ENCODE data around the gene CRBN.

The CRBN gene

GRCh38 chr3:3194861-3195260 is 15.4 kb upstream of the CRBN start:
- Histone ChIP-seq H3K27me3 (ENCODE audit: control insufficient read depth, insufficient read depth, low read length) (no peaks in the 10 kb centered on the region), H3K9me3 (ENCODE audit: control insufficient read depth, insufficient read depth, low read length) (no peaks in the 10 kb centered on the region), H3K9ac (ENCODE audit: low read depth, low read length) (no peak overlapping the region), H3K4me3 (ENCODE audit: low read depth, low read length) (no peak overlapping the region), H3K36me3 (ENCODE audit: control insufficient read depth, insufficient read depth, low read length) (no peaks in the 10 kb centered on the region), H3K27ac (ENCODE audit: low read depth, low read length) (no peak overlapping the region), H3K4me1 (ENCODE audit: control insufficient read depth, insufficient read depth, low read length) (no peaks in the 10 kb centered on the region)

DNA sequence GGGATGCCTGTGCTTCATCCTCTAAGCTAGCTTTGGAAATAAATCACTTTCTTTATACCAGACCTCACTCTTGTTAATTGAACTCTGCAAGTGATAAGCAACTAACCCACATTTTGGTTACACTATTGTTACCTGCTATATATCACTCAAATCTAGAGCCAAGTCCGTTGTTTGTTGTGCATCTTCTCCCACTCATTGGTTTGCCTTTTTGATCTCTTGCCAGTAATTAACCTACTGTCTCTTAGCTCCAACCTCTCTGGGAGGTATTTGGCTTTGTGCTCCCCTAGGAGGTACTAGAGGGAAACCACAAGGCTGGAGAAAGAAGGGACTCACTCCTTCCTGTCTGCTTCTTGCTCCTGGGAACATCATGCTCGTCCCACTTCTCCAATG is 12.8 kb upstream of the CRBN start:
- Histone ChIP-seq H3K9me3 (ENCODE audit: control insufficient read depth, insufficient read depth, low read length) (no peaks in the 10 kb centered on the region), H3K36me3 (ENCODE audit: control insufficient read depth, insufficient read depth, low read length) (no peaks in the 10 kb centered on the region), H3K27ac (ENCODE audit: low read depth, low read length) (no peak overlapping the region), H3K4me3 (ENCODE audit: low read depth, low read length) (no peak overlapping the region), H3K9ac (ENCODE audit: low read depth, low read length) (no peak overlapping the region), H3K27me3 (ENCODE audit: control insufficient read depth, insufficient read depth, low read length) (no peaks in the 10 kb centered on the region), H3K4me1 (ENCODE audit: control insufficient read depth, insufficient read depth, low read length) (no peaks in the 10 kb centered on the region)

GRCh38 chr3:3191675-3192285 is 12.3 kb upstream of the CRBN start:
- H3K27me3 ChIP-seq (ENCODE audit: control insufficient read depth, insufficient read depth, low read length): no peaks in the 10 kb centered on the region
- H3K27ac ChIP-seq (ENCODE audit: low read depth, low read length): no peak overlapping the region
- H3K4me1 ChIP-seq (ENCODE audit: control insufficient read depth, insufficient read depth, low read length): no peaks in the 10 kb centered on the region
- no peaks in the 10 kb centered on the region for H3K36me3 ChIP-seq (ENCODE audit: control insufficient read depth, insufficient read depth, low read length)
- H3K4me3 ChIP-seq (ENCODE audit: low read depth, low read length): no peak overlapping the region
- no peaks in the 10 kb centered on the region for H3K9me3 ChIP-seq (ENCODE audit: control insufficient read depth, insufficient read depth, low read length)
- no peak overlapping the region for H3K9ac ChIP-seq (ENCODE audit: low read depth, low read length)

DNA sequence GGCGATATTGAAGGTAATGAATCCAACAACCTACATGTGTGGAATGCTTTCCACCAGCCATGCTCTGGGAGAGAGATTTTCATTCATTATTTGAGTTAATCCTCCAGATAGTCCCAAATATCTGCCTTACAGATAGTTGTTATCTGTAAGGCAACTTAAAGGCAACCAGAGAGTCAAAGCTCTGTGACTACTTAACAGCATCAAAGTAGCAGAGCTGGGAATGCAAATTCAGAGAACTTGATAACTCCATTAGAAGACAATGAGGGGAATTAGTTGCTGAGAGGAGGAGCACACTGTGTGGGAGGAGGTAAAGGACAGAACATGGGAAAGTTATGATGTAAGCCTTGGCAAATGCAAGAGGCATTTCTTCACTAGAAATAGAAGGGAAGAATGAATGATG is 10.5 kb upstream of the CRBN start:
- no peaks in the 10 kb centered on the region for H3K36me3 ChIP-seq (ENCODE audit: control insufficient read depth, insufficient read depth, low read length)
- no peak overlapping the region for H3K4me3 ChIP-seq (ENCODE audit: low read depth, low read length)
- H3K9me3 ChIP-seq (ENCODE audit: control insufficient read depth, insufficient read depth, low read length): no peaks in the 10 kb centered on the region
- no peaks in the 10 kb centered on the region for H3K27me3 ChIP-seq (ENCODE audit: control insufficient read depth, insufficient read depth, low read length)
- H3K9ac ChIP-seq (ENCODE audit: low read depth, low read length): no peak overlapping the region
- no peaks in the 10 kb centered on the region for H3K4me1 ChIP-seq (ENCODE audit: control insufficient read depth, insufficient read depth, low read length)
- H3K27ac ChIP-seq (ENCODE audit: low read depth, low read length): peak overlapping the region; percentile 50

GRCh38 chr3:3189102-3189727 is 9.7 kb upstream of the CRBN start:
- H3K36me3 ChIP-seq (ENCODE audit: control insufficient read depth, insufficient read depth, low read length): no peaks in the 10 kb centered on the region
- no peak overlapping the region for H3K27ac ChIP-seq (ENCODE audit: low read depth, low read length)
- no peak overlapping the region for H3K9ac ChIP-seq (ENCODE audit: low read depth, low read length)
- no peaks in the 10 kb centered on the region for H3K4me1 ChIP-seq (ENCODE audit: control insufficient read depth, insufficient read depth, low read length)
- no peak overlapping the region for H3K4me3 ChIP-seq (ENCODE audit: low read depth, low read length)
- 0 out of 2 replicates have a peak, but pooled peaks cover 4% of the 10 kb centered on the region for H3K27me3 ChIP-seq (ENCODE audit: control insufficient read depth, insufficient read depth, low read length)
- no peaks in the 10 kb centered on the region for H3K9me3 ChIP-seq (ENCODE audit: control insufficient read depth, insufficient read depth, low read length)

- H3K9ac ChIP-seq (ENCODE audit: low read depth, low read length): no peak overlapping the region
- H3K4me3 ChIP-seq (ENCODE audit: low read depth, low read length): no peak overlapping the region
- no peaks in the 10 kb centered on the region for H3K9me3 ChIP-seq (ENCODE audit: control insufficient read depth, insufficient read depth, low read length)
- 0 out of 2 replicates have a peak, but pooled peaks cover 4% of the 10 kb centered on the region for H3K27me3 ChIP-seq (ENCODE audit: control insufficient read depth, insufficient read depth, low read length)
- H3K4me1 ChIP-seq (ENCODE audit: control insufficient read depth, insufficient read depth, low read length): no peaks in the 10 kb centered on the region
- no peaks in the 10 kb centered on the region for H3K36me3 ChIP-seq (ENCODE audit: control insufficient read depth, insufficient read depth, low read length)
- H3K27ac ChIP-seq (ENCODE audit: low read depth, low read length): no peak overlapping the region
Measured at GRCh38 chr3:3184876-3185275, 5.4 kb upstream of the CRBN start.

DNA sequence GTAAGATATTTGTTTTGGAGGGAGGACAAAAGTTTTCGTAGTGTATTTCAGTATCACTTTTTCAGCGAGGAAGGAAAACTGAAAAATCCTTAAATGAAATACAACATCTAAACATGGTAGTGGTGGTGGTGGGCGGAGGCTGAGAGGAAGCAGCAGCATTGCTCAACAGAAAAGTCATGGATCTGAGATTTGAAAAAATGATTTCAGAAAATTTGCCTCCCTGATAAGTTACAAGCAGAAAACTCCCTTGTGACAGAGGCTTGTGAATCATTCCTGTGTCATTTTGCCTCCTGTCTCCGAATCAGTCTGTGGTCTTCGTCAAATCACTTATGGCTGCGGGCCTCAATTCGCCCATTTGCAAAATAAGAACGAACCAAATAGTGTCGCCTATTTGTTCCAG is 965 bp upstream of the CRBN start:
- H3K27me3 ChIP-seq (ENCODE audit: control insufficient read depth, insufficient read depth, low read length): 0 out of 2 replicates have a peak, but pooled peaks cover 4% of the 10 kb centered on the region
- H3K4me1 ChIP-seq (ENCODE audit: control insufficient read depth, insufficient read depth, low read length): peaks cover 4% of the 10 kb centered on the region; the same call in 1 of the 2 replicates
- H3K9me3 ChIP-seq (ENCODE audit: control insufficient read depth, insufficient read depth, low read length): no peaks in the 10 kb centered on the region
- no peak overlapping the region for H3K9ac ChIP-seq (ENCODE audit: low read depth, low read length)
- no peak overlapping the region for H3K27ac ChIP-seq (ENCODE audit: low read depth, low read length)
- 0 out of 2 replicates have a peak, but pooled peaks cover 3% of the 10 kb centered on the region for H3K36me3 ChIP-seq (ENCODE audit: control insufficient read depth, insufficient read depth, low read length)
- no peak overlapping the region for H3K4me3 ChIP-seq (ENCODE audit: low read depth, low read length)

DNA sequence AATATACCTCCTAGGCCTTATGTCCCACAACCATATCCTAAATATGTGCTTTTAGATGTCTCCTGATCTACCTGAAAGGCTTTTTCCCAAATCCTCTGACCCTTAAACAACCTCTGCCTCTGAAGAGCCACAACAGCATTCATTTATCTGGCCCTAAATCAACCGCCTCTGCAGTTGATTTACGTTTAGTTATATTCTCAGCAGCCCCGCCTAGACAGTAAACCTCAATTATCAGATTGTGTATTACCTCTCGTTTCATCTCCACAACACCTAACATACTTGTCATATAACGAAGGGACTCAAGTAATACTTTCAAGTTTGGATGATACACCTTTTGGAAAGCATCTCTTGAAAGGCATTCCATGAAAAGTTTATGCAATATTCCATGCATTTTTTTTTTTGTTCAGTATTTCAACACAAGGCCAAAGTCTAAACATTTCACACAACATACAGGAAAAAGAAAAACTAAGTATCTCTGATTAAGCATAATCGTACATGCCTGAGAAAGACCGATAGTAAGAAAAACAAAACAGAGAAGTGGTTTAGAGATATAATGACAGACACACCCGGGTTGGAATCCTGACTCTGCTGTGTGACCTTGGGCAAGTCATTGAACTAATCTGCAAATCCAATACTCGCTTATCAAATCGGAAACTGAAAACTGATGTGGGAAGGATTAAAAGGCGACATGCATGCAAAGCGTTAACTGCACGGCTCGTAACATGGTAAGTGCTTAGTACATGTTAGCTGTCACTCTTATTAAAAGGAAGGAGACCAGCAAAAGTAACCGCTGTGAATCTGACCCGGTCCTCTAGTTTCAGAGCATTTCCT is 778 bp downstream of the CRBN start:
- Histone ChIP-seq H3K4me3 (ENCODE audit: low read depth, low read length) (peak overlapping the region; percentile 93), H3K27me3 (ENCODE audit: control insufficient read depth, insufficient read depth, low read length) (no peaks in the 10 kb centered on the region), H3K9me3 (ENCODE audit: control insufficient read depth, insufficient read depth, low read length) (no peaks in the 10 kb centered on the region), H3K27ac (ENCODE audit: low read depth, low read length) (peak overlapping the region; percentile 67), H3K4me1 (ENCODE audit: control insufficient read depth, insufficient read depth, low read length) (peaks cover 4% of the 10 kb centered on the region; the same call in 1 of the 2 replicates), H3K36me3 (ENCODE audit: control insufficient read depth, insufficient read depth, low read length) (peaks cover 19% of the 10 kb centered on the region), H3K9ac (ENCODE audit: low read depth, low read length) (peak overlapping the region; percentile 84)

DNA sequence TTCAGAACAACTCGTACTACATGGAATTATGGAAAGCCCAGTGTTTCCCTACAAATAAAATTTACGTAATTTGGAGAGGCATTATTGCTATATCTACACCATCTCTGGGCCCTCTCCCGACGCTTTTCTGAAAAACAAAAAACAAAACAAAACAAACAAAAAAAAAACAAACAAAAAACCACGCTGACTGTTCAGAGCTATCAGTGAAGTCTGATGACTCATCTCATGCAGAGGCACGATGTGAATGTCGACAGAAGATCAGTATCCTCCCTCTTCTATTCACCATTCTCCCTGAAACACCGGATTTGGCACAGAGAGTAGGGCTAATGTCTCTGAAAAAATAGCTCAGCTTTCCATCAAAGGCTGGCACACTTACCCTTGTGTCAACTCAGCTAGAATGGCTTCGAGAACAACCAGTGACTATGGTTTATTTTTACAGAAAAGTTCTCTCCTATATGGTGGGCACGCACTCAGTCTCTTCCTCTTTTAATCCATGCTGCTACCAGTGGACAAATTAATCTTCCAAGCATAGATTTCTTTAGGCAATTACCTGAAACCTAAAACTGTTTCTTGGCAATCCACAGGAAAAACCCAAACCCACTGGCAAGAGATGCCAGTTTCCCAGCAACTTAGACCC is 1.5 kb downstream of the CRBN start:
- Histone ChIP-seq H3K27me3 (ENCODE audit: control insufficient read depth, insufficient read depth, low read length) (no peaks in the 10 kb centered on the region), H3K27ac (ENCODE audit: low read depth, low read length) (no peak overlapping the region), H3K9me3 (ENCODE audit: control insufficient read depth, insufficient read depth, low read length) (no peaks in the 10 kb centered on the region), H3K4me1 (ENCODE audit: control insufficient read depth, insufficient read depth, low read length) (peaks cover 4% of the 10 kb centered on the region; the same call in 1 of the 2 replicates), H3K4me3 (ENCODE audit: low read depth, low read length) (peak overlapping the region; percentile 93; the same call in 1 of the 2 replicates), H3K9ac (ENCODE audit: low read depth, low read length) (no peak overlapping the region), H3K36me3 (ENCODE audit: control insufficient read depth, insufficient read depth, low read length) (peaks cover 26% of the 10 kb centered on the region)

DNA sequence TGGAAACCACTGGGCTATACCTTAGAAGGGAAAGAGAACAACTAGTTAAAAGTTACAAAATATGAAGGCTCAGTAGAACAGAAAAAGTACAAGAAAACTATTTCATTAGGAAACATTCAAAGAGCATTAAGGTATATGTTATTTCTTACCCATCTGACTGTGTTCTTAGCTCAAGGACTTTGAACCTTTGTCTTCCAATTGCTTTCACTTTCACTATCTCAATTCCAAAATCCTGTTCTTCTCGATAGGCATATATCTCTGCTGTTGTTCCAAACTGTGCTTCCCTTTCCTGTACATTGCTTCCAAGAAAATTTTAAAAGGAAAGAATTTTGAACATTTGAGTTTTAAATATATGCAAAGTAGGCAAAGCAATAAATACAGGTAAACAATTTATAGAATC is 6.9 kb downstream of the CRBN start:
- H3K9ac ChIP-seq (ENCODE audit: low read depth, low read length): no peak overlapping the region
- no peak overlapping the region for H3K4me3 ChIP-seq (ENCODE audit: low read depth, low read length)
- no peaks in the 10 kb centered on the region for H3K27me3 ChIP-seq (ENCODE audit: control insufficient read depth, insufficient read depth, low read length)
- no peaks in the 10 kb centered on the region for H3K4me1 ChIP-seq (ENCODE audit: control insufficient read depth, insufficient read depth, low read length)
- peaks cover 70% of the 10 kb centered on the region for H3K36me3 ChIP-seq (ENCODE audit: control insufficient read depth, insufficient read depth, low read length)
- H3K27ac ChIP-seq (ENCODE audit: low read depth, low read length): no peak overlapping the region
- H3K9me3 ChIP-seq (ENCODE audit: control insufficient read depth, insufficient read depth, low read length): no peaks in the 10 kb centered on the region

Data from HUES48 (cell line).